Testis (tissue), 3 donors: ENCODE data around the gene STK16. TPM values are rescaled to one million over a fixed set of nuclear protein-coding genes. Genes with fewer than 3 reads are reported as not detected.

Experiments used
- DNase-seq: peaks from one replicate; pipeline ENCODE4 v3.0.0-alpha.2; 2019
- H3K27ac ChIP-seq, 2 donors: fragments of 200-600 bp; sonication (generic); one replicate each; pipeline ENCODE4 v1.5.1; 2019
- H3K27me3 ChIP-seq: fragments of 200-600 bp; sonication (generic); one replicate; pipeline ENCODE4 v1.5.1; 2019
- H3K36me3 ChIP-seq: fragments of 200-600 bp; sonication (generic); one replicate; pipeline ENCODE4 v1.5.1; 2017; ENCODE audit warnings: low read depth; ENCODE audit errors: missing control alignments
- H3K4me1 ChIP-seq: fragments of 200-600 bp; sonication (generic); one replicate; pipeline ENCODE4 v1.5.1; 2019
- H3K4me3 ChIP-seq, 2 donors: fragments of 200-600 bp; sonication (generic); one replicate each; pipeline ENCODE4 v1.5.1; 2017 to 2019
- H3K9me3 ChIP-seq: fragments of 200-600 bp; sonication (generic); one replicate; pipeline ENCODE4 v1.5.1; 2017
- POLR2A ChIP-seq: fragments of 450-650 bp; IDR thresholded peaks from one replicate; pipeline ENCODE4 v1.6.1; 2017; ENCODE audit warnings: antibody characterized with exemption, mild to moderate bottlenecking, moderate library complexity
- WGBS, 2 donors: methylation state at CpG; one replicate each; pipeline ENCODE4 v1.1.5; 2018; 5-methylcytosine and 5-hydroxymethylcytosine counted together
- intact Hi-C: fragments of 100-400 bp; cut with DNase I; formaldehyde crosslinking; loops from one replicate; pipeline ENCODE4 v1.15.1; 2023; ENCODE audit warnings: low total_unique reads
- polyA plus RNA-seq: library from polyadenylated mRNA; stranded (reverse); fragments of 350-450 nt; fragmentation: Illumina TruSeq; extraction: RNeasy Lipid Tissue Mini Kit (QIAGEN cat#74804); gene quantifications from one replicate; pipeline ENCODE4 v1.2.3, GENCODE V29; 2014; ENCODE audit warnings: low read depth, low replicate concordance; ENCODE audit not compliant: insufficient read depth
- total RNA-seq, 2 donors: library from RNA; depleted of rRNA; stranded (reverse); fragments of >200 nt; gene quantifications; one replicate each; pipeline ENCODE4 v1.2.3, GENCODE V29; 2016
- TF ChIP-seq, protein P1 (sequence below), 3 experiments: fragments of 450-650 bp in 2 of 3; fragments of 200-600 bp in 1 of 3; sonication (generic) in 1 of 3; IDR thresholded peaks; one replicate each; pipeline ENCODE4 v1.5.1; 2016 to 2019; ENCODE audit warnings: antibody characterized with exemption in 3 of 3, mild to moderate bottlenecking in 2 of 3, moderate library complexity in 1 of 3

STK16 gene
- total and polyA plus RNA-seq, 3 donors from 2014 or later: 29.1 to 63.0 (median 32.6) TPM

DNA sequence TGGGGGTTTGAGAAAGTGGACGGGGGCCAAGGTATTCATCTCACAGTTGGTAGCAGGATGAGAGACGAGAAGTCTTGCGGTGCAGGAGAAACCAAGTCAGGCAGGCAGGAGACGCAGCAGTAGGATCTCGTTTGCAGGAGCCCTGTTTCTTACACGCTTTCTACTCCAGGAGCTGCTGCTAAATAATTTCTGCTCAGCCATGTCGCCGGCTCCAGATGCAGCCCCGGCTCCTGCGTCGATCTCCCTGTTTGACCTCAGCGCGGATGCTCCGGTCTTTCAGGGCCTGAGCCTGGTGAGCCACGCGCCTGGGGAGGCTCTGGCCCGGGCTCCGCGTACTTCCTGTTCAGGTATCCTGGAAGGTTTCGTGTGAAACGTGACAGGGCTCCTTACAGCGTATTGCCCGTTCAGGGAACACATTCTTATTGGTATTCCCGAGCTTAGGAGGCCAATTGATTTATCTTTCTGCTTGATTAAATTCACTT, 15.2 kb upstream of the STK16 start:
- no peaks in the 10 kb centered on the region for H3K27me3 ChIP-seq
- WGBS, 2 donors: 0% methylated on average over 11 to 24 of the region's 24 CpGs
- peak overlapping the region; percentile 85 to 87 for H3K4me3 ChIP-seq
- H3K4me1 ChIP-seq: peaks cover 16% of the 10 kb centered on the region
- no peaks in the 10 kb centered on the region for H3K36me3 ChIP-seq
- peak overlapping the region; percentile 95 to 97 for H3K27ac ChIP-seq
- DNase-seq: peak; percentile 60
- TF ChIP-seq POLR2A: no peak
- TF ChIP-seq, protein P1, sequence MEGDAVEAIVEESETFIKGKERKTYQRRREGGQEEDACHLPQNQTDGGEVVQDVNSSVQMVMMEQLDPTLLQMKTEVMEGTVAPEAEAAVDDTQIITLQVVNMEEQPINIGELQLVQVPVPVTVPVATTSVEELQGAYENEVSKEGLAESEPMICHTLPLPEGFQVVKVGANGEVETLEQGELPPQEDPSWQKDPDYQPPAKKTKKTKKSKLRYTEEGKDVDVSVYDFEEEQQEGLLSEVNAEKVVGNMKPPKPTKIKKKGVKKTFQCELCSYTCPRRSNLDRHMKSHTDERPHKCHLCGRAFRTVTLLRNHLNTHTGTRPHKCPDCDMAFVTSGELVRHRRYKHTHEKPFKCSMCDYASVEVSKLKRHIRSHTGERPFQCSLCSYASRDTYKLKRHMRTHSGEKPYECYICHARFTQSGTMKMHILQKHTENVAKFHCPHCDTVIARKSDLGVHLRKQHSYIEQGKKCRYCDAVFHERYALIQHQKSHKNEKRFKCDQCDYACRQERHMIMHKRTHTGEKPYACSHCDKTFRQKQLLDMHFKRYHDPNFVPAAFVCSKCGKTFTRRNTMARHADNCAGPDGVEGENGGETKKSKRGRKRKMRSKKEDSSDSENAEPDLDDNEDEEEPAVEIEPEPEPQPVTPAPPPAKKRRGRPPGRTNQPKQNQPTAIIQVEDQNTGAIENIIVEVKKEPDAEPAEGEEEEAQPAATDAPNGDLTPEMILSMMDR (IDR thresholded peaks at IDR 0.05): no peak
- intact Hi-C loops: no loop called here
- no peaks in the 10 kb centered on the region for H3K9me3 ChIP-seq

DNA sequence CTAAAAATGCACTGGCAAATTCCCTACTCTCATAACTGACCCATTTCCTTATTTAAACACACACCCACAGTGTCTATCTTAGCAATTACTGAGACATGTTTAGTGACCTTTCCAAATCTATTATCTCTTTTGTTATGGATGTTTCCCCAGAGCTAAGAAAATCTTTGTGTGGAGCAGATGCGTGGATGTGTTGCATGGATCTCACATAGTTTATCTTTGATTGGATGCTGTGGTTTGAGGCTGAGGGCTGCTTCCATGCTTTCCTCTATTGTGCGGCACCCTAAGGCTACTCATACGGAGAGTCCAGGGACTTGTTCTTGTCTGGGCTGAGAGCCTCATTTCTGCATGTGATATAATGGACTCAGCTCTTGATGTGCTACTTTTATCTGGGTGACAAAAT, 10.9 kb upstream of the STK16 start:
- Histone ChIP-seq H3K27me3 (no peaks in the 10 kb centered on the region), H3K36me3 (no peaks in the 10 kb centered on the region), H3K27ac (no peak overlapping the region), H3K4me3 (no peak overlapping the region), H3K4me1 (peaks cover 6% of the 10 kb centered on the region), H3K9me3 (no peaks in the 10 kb centered on the region)
- TF ChIP-seq, protein P1 (IDR thresholded peaks at IDR 0.05): no peak
- no peak for TF ChIP-seq POLR2A
- intact Hi-C loops: no loop called here
- no peak for DNase-seq
- WGBS, 2 donors: 86 to 89% methylated on average over 3 of the region's 3 CpGs

DNA sequence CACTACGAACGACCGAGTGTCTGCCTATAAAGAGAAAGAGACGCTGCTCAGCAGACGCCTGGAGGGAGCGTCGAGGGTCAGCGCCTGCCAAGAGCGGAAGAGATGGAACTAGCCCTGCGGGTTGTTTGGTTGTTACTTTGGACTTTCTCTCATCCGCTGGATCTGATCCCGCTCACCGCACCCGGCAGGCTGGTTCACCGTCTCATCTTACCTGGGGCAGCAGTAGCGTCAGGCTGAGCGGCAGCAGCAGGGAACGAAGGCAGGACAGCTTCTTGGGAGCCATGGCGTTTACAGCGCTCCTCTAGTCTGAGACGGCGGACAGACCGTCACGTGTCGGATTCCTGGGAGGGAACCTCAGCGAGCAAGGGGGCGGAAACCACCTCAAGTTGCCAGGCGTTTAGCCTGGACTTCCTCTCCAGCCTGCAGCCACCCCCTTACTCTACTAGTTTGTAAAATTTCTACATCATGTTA, 2.0 kb upstream of the STK16 start:
- no peak overlapping the region for H3K27ac ChIP-seq
- no peaks in the 10 kb centered on the region for H3K36me3 ChIP-seq
- WGBS, 2 donors: 28 to 34% methylated on average over 17 to 28 of the region's 28 CpGs
- no peaks in the 10 kb centered on the region for H3K27me3 ChIP-seq
- no peaks in the 10 kb centered on the region for H3K9me3 ChIP-seq
- peak; percentile 46 for DNase-seq
- TF ChIP-seq POLR2A: no peak
- TF ChIP-seq, protein P1 (IDR thresholded peaks at IDR 0.05): no peak
- H3K4me1 ChIP-seq: peaks cover 11% of the 10 kb centered on the region
- peak overlapping the region; percentile 24 to 54 for H3K4me3 ChIP-seq
- intact Hi-C loops: no loop called here

DNA sequence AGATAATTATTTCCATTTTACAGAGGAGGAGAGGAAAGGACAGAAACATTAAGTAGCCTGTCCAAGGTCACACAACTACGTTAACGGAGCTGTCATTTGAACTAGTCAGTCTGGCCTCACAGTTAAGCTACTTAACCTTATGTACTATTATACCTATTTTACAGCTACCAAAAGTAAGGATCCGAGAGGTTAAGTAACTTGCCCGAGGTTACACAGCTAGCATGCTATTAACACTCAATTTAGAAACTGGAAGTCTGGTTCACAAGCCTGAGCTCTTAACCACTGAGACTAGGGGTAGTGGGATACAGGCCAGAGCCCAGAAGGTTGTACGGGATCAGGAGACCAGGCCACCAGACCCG, 511 bp upstream of the STK16 start:
- Histone ChIP-seq H3K9me3 (no peaks in the 10 kb centered on the region), H3K4me3 (peak overlapping the region; percentile 94), H3K4me1 (peaks cover 11% of the 10 kb centered on the region), H3K27ac (peak overlapping the region; percentile 91 to 94), H3K36me3 (no peaks in the 10 kb centered on the region), H3K27me3 (no peaks in the 10 kb centered on the region)
- intact Hi-C loops: no loop called here
- 12 to 19% methylated on average over 6 of the region's 6 CpGs for WGBS, 2 donors
- TF ChIP-seq POLR2A: no peak
- TF ChIP-seq, protein P1 (IDR thresholded peaks at IDR 0.05): no peak
- no peak for DNase-seq

DNA sequence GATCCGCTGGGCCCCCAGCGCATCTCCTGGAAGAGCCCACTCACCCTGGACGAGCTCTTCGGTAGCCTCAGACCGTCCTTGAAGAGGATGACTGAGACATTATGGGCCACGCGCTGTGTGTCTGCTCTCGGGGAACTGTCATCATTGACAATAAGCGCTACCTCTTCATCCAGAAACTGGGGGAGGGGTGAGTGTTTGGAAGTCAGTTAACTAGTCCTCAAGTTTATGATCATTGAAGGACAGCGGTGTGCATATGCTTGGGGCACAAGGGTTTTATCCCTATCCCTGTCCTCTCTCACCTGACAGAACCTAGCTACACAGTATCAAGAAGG, 586 bp downstream of the STK16 start:
- H3K9me3 ChIP-seq: no peaks in the 10 kb centered on the region
- peak overlapping the region; percentile 94 for H3K4me3 ChIP-seq
- H3K27ac ChIP-seq: peak overlapping the region; percentile 91 to 94
- H3K36me3 ChIP-seq: no peaks in the 10 kb centered on the region
- TF ChIP-seq, protein P1 (IDR thresholded peaks at IDR 0.05): no peak
- no peak for TF ChIP-seq POLR2A
- no peaks in the 10 kb centered on the region for H3K27me3 ChIP-seq
- DNase-seq: no peak
- peaks cover 11% of the 10 kb centered on the region for H3K4me1 ChIP-seq
- intact Hi-C loops: no loop called here
- WGBS, 2 donors: 6 to 10% methylated on average over 10 of the region's 10 CpGs
